Uterus (tissue), 4 donors: ENCODE measurements around the gene ANGPTL8. TPM values are rescaled to one million over a fixed set of nuclear protein-coding genes. Genes with fewer than 3 reads are reported as not detected.

Experiments
- DNase-seq, 2 donors: peaks; one replicate each; pipeline ENCODE4 v3.0.0-alpha.2; 2019 to 2020
- H3K27ac ChIP-seq, 2 donors: fragments of 200-600 bp; sonication (generic); 1 replicate in 1 of 2; 2 replicates in 1 of 2; pipeline ENCODE4 v1.5.1; 2016 to 2018
- H3K27me3 ChIP-seq, 2 donors: fragments of 200-600 bp; sonication (generic); one replicate each; pipeline ENCODE4 v1.5.1; 2018 to 2019; ENCODE audit warnings: control low read depth in 1 of 2
- H3K36me3 ChIP-seq, 2 donors: fragments of 200-600 bp; sonication (generic); one replicate each; pipeline ENCODE4 v1.5.1; 2019; ENCODE audit warnings: control low read depth in 1 of 2
- H3K4me1 ChIP-seq, 2 donors: fragments of 200-600 bp; sonication (generic); one replicate each; pipeline ENCODE4 v1.5.1; 2018 to 2019; ENCODE audit warnings: control low read depth in 1 of 2
- H3K4me3 ChIP-seq, 2 donors: fragments of 200-600 bp; sonication (generic); 1 replicate in 1 of 2; 2 replicates in 1 of 2; pipeline ENCODE4 v1.5.1; 2018 to 2019; ENCODE audit warnings: mild to moderate bottlenecking in 1 of 2
- H3K9me3 ChIP-seq, 2 donors: fragments of 200-600 bp; sonication (generic); one replicate each; pipeline ENCODE4 v1.5.1; 2019; ENCODE audit warnings: control low read depth in 1 of 2
- CTCF ChIP-seq, 4 experiments: fragments of 200-600 bp in 2 of 4; fragments of 450-650 bp in 2 of 4; sonication (generic) in 2 of 4; IDR thresholded peaks; one replicate each; pipeline ENCODE4 v1.5.1; 2016 to 2019; ENCODE audit warnings: antibody characterized with exemption in 4 of 4, mild to moderate bottlenecking in 2 of 4, moderate library complexity in 1 of 4
- POLR2A ChIP-seq, 2 donors: fragments of 450-650 bp; IDR thresholded peaks; one replicate each; pipeline ENCODE4 v1.6.1; 2016; ENCODE audit warnings: antibody characterized with exemption in 2 of 2, mild to moderate bottlenecking in 1 of 2, moderate library complexity in 1 of 2
- intact Hi-C: fragments of 100-400 bp; cut with DNase I; formaldehyde crosslinking; loops from one replicate; pipeline ENCODE4 v1.15.1; 2023; ENCODE audit warnings: low total_unique reads
- total RNA-seq, 4 donors: library from RNA; depleted of rRNA in 3 of 4; stranded (reverse); fragments of >200 nt in 3 of 4; gene quantifications; one replicate each; pipeline versions ENCODE4 v1.1.0 to v1.2.4, GENCODE V29; 2014 to 2023
- donor health status: DM: yes; HTN: yes; CAD: no.

Gene ANGPTL8
- total RNA-seq, 4 donors from 2014 or later: 3.0 TPM; not detected in 3

DNA sequence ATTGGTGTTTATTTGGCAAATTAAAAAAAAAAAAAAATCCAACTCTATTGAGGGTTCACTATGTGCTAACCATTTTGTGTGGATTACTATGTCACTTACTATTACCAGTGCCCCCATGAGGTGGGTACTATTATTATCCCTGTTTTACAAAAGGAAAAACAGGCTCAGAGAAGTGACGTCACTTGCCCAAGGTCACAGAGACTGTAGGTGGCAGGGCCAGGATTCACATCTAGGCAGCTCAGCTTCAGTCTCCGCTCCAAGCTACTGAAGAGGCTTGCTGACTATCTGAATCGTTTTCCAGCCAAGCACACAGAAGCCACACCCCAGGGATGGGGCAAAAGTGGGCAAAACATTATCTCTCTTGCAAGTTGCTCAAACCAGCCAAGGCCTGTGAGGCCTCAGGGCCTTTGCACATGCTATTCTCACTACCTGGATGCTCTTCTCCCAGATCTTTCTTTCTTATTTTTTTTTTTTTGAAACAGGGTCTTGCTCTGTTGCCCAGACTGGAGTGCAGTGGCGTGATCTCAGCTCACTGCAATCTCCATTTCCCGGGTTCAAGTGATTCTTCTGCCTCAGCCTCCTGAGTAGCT, 4.8 kb upstream of the ANGPTL8 start:
- no peak overlapping the region for H3K27ac ChIP-seq
- no peak for TF ChIP-seq POLR2A (IDR thresholded peaks at IDR 0.05)
- TF ChIP-seq CTCF (IDR thresholded peaks at IDR 0.05): no peak
- H3K4me1 ChIP-seq: no peaks in the 10 kb centered on the region
- H3K36me3 ChIP-seq: no peaks in the 10 kb centered on the region
- H3K27me3 ChIP-seq: no peaks in the 10 kb centered on the region
- H3K4me3 ChIP-seq: no peak overlapping the region
- H3K9me3 ChIP-seq: peaks cover 0 to 8% of the 10 kb centered on the region in 2 donors
- intact Hi-C loops: no loop called here
- DNase-seq: no peak

GRCh38 chr19:11236324-11237301, 2.8 kb upstream of the ANGPTL8 start:
- Histone ChIP-seq H3K36me3 (no peaks in the 10 kb centered on the region), H3K4me1 (no peaks in the 10 kb centered on the region), H3K9me3 (peaks cover 0 to 8% of the 10 kb centered on the region in 2 donors), H3K27me3 (no peaks in the 10 kb centered on the region), H3K4me3 (no peak overlapping the region), H3K27ac (no peak overlapping the region)
- TF ChIP-seq POLR2A (IDR thresholded peaks at IDR 0.05) (no peak), CTCF (IDR thresholded peaks at IDR 0.05) (no peak)
- intact Hi-C loops: no loop called here
- no peak for DNase-seq

DNA sequence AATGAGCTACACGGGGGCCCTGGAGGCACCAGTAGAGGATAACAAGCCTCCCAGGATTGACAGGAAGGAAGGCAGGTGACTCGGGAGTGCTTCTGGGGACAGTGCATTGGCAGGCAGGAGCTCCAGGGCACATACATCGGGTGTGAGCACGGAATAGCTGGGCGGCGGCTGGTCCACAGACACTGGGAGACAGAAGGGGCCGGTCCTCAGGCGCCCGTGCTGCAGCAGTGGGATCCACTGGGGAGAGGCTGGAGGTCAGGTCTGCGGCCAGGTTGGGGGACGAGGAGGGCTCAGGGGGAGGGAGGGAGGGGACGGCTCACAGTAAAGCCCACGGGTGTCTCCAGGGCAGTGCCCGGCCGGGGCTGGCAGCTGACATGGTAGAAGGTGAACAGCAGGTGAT, 2.1 kb upstream of the ANGPTL8 start:
- intact Hi-C loops: no loop called here
- no peak for DNase-seq
- peaks cover 0 to 8% of the 10 kb centered on the region in 2 donors for H3K9me3 ChIP-seq
- no peak overlapping the region for H3K27ac ChIP-seq
- no peaks in the 10 kb centered on the region for H3K27me3 ChIP-seq
- no peak for TF ChIP-seq CTCF (IDR thresholded peaks at IDR 0.05)
- no peak for TF ChIP-seq POLR2A (IDR thresholded peaks at IDR 0.05)
- H3K4me3 ChIP-seq: no peak overlapping the region
- H3K4me1 ChIP-seq: no peaks in the 10 kb centered on the region
- no peaks in the 10 kb centered on the region for H3K36me3 ChIP-seq

- H3K27me3 ChIP-seq: no peaks in the 10 kb centered on the region
- no peak for TF ChIP-seq POLR2A (IDR thresholded peaks at IDR 0.05)
- no peak for TF ChIP-seq CTCF (IDR thresholded peaks at IDR 0.05)
- H3K36me3 ChIP-seq: no peaks in the 10 kb centered on the region
- peaks cover 0 to 8% of the 10 kb centered on the region in 2 donors for H3K9me3 ChIP-seq
- no peak for DNase-seq
- no peak overlapping the region for H3K27ac ChIP-seq
- no peak overlapping the region for H3K4me3 ChIP-seq
- intact Hi-C loops: no loop called here
- no peaks in the 10 kb centered on the region for H3K4me1 ChIP-seq
Measured at GRCh38 chr19:11238041-11238440, 1.4 kb upstream of the ANGPTL8 start.

- no peaks in the 10 kb centered on the region for H3K27me3 ChIP-seq
- no peak for TF ChIP-seq CTCF (IDR thresholded peaks at IDR 0.05)
- no peak for TF ChIP-seq POLR2A (IDR thresholded peaks at IDR 0.05)
- no peaks in the 10 kb centered on the region for H3K4me1 ChIP-seq
- peaks cover 0 to 8% of the 10 kb centered on the region in 2 donors for H3K9me3 ChIP-seq
- intact Hi-C loops: no loop called here
- no peaks in the 10 kb centered on the region for H3K36me3 ChIP-seq
- H3K27ac ChIP-seq: no peak overlapping the region
- no peak for DNase-seq
- H3K4me3 ChIP-seq: no peak overlapping the region
Measured at GRCh38 chr19:11238781-11239376, 540 bp upstream of the ANGPTL8 start.
